Pulmonary artery endothelial cell (primary cell): ENCODE results near the gene ZWILCH. TPM values are rescaled to one million over a fixed set of nuclear protein-coding genes. Genes with fewer than 3 reads are reported as not detected.
A peak's percentile ranks its signal among the peaks of the same experiment; 100 is the strongest.

Source experiments
- DNase-seq: peaks from one replicate; pipeline ENCODE4 v3.0.0-alpha.2; 2011; ENCODE audit warnings: low read depth, low spot score
- total RNA-seq: library from RNA; depleted of rRNA; stranded (reverse); fragments of >200 nt; gene quantifications from 2 replicates; pipeline ENCODE4 v1.2.3, GENCODE V29; 2014

The ZWILCH gene
- total RNA-seq, 1 donor from 2014 or later = 28.8 TPM

- DNase-seq = no peak
These were observed 37.8 kb downstream of the ZWILCH start for GRCh38 chr15:66542896-66543295.

GRCh38 chr15:66545255-66545654 is 40.1 kb downstream of the ZWILCH start:
- no peak for DNase-seq

GRCh38 chr15:66555685-66556084 is 50.6 kb downstream of the ZWILCH start:
- no peak for DNase-seq

- no peak for DNase-seq
These were observed 53.1 kb downstream of the ZWILCH start for GRCh38 chr15:66558271-66558670.

GRCh38 chr15:66560856-66561525 is 55.9 kb downstream of the ZWILCH start:
- no peak for DNase-seq

- DNase-seq = no peak
These were observed 58.0 kb downstream of the ZWILCH start for GRCh38 chr15:66563126-66563525.

- no peak for DNase-seq
These were observed 58.5 kb downstream of the ZWILCH start for GRCh38 chr15:66563566-66564110.

GRCh38 chr15:66564136-66565041 is 59.3 kb downstream of the ZWILCH start:
- DNase-seq = no peak

- no peak for DNase-seq
These were observed 60.1 kb downstream of the ZWILCH start for GRCh38 chr15:66565141-66565641.

- DNase-seq = no peak
These were observed 60.6 kb downstream of the ZWILCH start, which contains the start of gene LCTL for GRCh38 chr15:66565741-66566144. TSS of gene LCTL (minus strand) at chr15:66565998. CDS start at chr15:66565365, 633 bp downstream.

GRCh38 chr15:66566963-66567531 is 61.9 kb downstream of the ZWILCH start:
- peak; percentile 17 for DNase-seq

GRCh38 chr15:66567897-66568296 is 62.8 kb downstream of the ZWILCH start:
- DNase-seq = no peak

GRCh38 chr15:66569461-66570137 is 64.5 kb downstream of the ZWILCH start:
- no peak for DNase-seq

- no peak for DNase-seq
These were observed 65.2 kb downstream of the ZWILCH start for GRCh38 chr15:66570327-66570726.

- no peak for DNase-seq
These were observed 65.8 kb downstream of the ZWILCH start for GRCh38 chr15:66570842-66571478.

GRCh38 chr15:66572146-66572545 is 67.0 kb downstream of the ZWILCH start:
- DNase-seq = no peak

- no peak for DNase-seq
These were observed 68.2 kb downstream of the ZWILCH start for GRCh38 chr15:66573348-66573718.

- no peak for DNase-seq
These were observed 68.8 kb downstream of the ZWILCH start for GRCh38 chr15:66573719-66574595.

GRCh38 chr15:66574596-66574950 is 69.4 kb downstream of the ZWILCH start:
- DNase-seq = no peak
